ENCODE results near the gene NFYC.

DNA sequence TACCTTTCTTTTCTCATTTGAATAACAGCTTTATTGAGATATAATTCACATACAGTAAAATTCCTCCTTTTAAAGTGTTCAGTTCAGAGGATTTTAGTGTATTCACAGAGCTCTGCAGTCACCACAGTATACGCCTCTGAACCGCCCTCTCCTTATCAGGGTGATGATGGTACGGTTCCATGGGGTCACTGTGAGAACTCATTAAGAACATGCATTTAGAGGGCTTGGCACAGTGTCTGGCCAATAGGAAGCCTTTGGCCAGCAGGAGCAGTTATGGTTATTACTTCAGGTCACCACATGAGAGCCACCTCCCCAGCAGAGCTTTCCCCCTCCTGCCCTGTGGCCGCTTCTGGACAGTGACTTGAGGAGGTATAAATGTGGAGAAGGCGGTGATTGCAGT is 119.4 kb downstream of the NFYC start:
- TF ChIP-seq, protein P1, sequence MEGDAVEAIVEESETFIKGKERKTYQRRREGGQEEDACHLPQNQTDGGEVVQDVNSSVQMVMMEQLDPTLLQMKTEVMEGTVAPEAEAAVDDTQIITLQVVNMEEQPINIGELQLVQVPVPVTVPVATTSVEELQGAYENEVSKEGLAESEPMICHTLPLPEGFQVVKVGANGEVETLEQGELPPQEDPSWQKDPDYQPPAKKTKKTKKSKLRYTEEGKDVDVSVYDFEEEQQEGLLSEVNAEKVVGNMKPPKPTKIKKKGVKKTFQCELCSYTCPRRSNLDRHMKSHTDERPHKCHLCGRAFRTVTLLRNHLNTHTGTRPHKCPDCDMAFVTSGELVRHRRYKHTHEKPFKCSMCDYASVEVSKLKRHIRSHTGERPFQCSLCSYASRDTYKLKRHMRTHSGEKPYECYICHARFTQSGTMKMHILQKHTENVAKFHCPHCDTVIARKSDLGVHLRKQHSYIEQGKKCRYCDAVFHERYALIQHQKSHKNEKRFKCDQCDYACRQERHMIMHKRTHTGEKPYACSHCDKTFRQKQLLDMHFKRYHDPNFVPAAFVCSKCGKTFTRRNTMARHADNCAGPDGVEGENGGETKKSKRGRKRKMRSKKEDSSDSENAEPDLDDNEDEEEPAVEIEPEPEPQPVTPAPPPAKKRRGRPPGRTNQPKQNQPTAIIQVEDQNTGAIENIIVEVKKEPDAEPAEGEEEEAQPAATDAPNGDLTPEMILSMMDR (IDR thresholded peaks at IDR 0.05) = no peak
- no peak for TF ChIP-seq POLR2A (IDR thresholded peaks at IDR 0.05)

Measured in sigmoid colon (tissue), 3 donors.